Nephron progenitor cell (in vitro differentiated cells): ENCODE data around the gene COQ10B.

Source experiments
- DNase-seq: peaks from one replicate; pipeline ENCODE4 v3.0.0; 2021
- H3K27ac Mint-ChIP-seq: 2 replicates; pipeline ENCODE4 v1.8.0; 2021; ENCODE audit warnings: mild to moderate bottlenecking, moderate library complexity, mixed read lengths
- H3K27me3 Mint-ChIP-seq: 2 replicates; pipeline ENCODE4 v1.8.0; 2021; ENCODE audit warnings: mild to moderate bottlenecking, low read depth, mixed read lengths; ENCODE audit not compliant: poor library complexity
- H3K36me3 Mint-ChIP-seq: 2 replicates; pipeline ENCODE4 v1.8.0; 2021; ENCODE audit warnings: low read depth, mixed read lengths
- H3K4me1 Mint-ChIP-seq: 2 replicates; pipeline ENCODE4 v1.8.0; 2021; ENCODE audit warnings: mixed read lengths
- H3K4me3 Mint-ChIP-seq: 2 replicates; pipeline ENCODE4 v1.8.0; 2021; ENCODE audit warnings: mild to moderate bottlenecking, moderate library complexity, mixed read lengths
- H3K9me3 Mint-ChIP-seq: 2 replicates; pipeline ENCODE4 v1.8.0; 2021; ENCODE audit warnings: mild to moderate bottlenecking, moderate library complexity, mixed read lengths
- TF ChIP-seq, protein P1 (sequence below): fragments of 200-600 bp; sonication (generic); IDR thresholded peaks from 2 replicates; pipeline ENCODE4 v1.5.0; 2021; ENCODE audit warnings: antibody characterized with exemption

The COQ10B gene

DNA sequence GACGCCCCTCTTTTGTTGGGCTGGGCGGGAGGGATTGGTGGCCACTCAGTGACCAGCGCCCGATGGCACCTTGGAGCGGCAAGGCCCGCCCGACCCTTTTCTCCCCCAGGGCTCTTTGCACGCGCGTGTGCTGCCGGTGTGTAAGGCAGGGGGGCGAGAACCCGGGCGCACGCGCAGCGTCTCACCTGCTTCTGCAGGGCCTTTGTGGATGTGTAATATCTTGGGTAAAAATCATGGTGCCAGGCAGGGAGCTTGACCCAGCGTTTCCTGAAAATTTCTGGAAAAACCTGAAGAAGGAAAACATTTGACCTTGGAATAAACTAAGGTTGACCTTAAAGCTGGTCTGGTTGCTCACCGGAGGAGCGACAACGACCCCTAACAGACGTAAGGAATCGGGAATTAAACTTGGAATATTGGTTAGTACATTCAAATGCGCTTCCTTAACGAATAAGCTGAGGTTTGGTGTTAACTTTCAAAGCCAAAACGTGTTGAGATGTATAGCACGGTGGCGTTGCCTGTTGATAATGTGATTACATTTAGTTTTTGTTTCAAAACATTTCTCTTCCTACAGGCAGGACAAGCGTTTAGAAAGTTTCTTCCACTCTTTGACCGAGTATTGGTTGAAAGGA is 47.3 kb downstream of the COQ10B start:
- H3K27ac Mint-ChIP-seq: peak overlapping the region; percentile 100
- TF ChIP-seq, protein P1, sequence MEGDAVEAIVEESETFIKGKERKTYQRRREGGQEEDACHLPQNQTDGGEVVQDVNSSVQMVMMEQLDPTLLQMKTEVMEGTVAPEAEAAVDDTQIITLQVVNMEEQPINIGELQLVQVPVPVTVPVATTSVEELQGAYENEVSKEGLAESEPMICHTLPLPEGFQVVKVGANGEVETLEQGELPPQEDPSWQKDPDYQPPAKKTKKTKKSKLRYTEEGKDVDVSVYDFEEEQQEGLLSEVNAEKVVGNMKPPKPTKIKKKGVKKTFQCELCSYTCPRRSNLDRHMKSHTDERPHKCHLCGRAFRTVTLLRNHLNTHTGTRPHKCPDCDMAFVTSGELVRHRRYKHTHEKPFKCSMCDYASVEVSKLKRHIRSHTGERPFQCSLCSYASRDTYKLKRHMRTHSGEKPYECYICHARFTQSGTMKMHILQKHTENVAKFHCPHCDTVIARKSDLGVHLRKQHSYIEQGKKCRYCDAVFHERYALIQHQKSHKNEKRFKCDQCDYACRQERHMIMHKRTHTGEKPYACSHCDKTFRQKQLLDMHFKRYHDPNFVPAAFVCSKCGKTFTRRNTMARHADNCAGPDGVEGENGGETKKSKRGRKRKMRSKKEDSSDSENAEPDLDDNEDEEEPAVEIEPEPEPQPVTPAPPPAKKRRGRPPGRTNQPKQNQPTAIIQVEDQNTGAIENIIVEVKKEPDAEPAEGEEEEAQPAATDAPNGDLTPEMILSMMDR: no peak
- no peaks in the 10 kb centered on the region for H3K9me3 Mint-ChIP-seq
- H3K4me3 Mint-ChIP-seq: peak overlapping the region; percentile 92
- no peak for DNase-seq
- no peaks in the 10 kb centered on the region for H3K27me3 Mint-ChIP-seq
- H3K4me1 Mint-ChIP-seq: peaks cover 60% of the 10 kb centered on the region
- H3K36me3 Mint-ChIP-seq: peaks cover 60% of the 10 kb centered on the region

DNA sequence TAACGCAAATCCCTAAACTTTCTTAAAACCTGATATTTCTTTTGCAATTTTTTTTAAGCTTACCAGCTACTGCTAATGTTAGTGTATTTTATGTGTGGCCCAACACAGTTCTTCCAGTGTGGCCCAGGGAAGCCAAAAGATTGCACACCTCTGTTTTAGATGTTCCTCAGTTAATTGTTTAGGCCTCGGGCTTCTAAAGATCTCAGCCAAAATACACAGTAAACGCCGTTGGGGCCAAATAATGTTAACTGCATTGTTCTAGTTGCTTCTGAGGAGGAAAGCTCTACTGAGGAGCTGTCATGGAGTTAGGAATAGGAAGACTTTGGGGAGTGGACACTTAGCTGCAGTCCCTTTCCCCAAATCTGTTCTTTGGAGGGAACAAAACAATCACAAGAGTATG is 48.8 kb downstream of the COQ10B start:
- no peak for DNase-seq
- H3K9me3 Mint-ChIP-seq: no peaks in the 10 kb centered on the region
- TF ChIP-seq, protein P1: no peak
- peak overlapping the region; percentile 92 for H3K4me3 Mint-ChIP-seq
- H3K4me1 Mint-ChIP-seq: peaks cover 44% of the 10 kb centered on the region
- peaks cover 45% of the 10 kb centered on the region for H3K36me3 Mint-ChIP-seq
- H3K27me3 Mint-ChIP-seq: no peaks in the 10 kb centered on the region
- peak overlapping the region; percentile 28 for H3K27ac Mint-ChIP-seq

DNA sequence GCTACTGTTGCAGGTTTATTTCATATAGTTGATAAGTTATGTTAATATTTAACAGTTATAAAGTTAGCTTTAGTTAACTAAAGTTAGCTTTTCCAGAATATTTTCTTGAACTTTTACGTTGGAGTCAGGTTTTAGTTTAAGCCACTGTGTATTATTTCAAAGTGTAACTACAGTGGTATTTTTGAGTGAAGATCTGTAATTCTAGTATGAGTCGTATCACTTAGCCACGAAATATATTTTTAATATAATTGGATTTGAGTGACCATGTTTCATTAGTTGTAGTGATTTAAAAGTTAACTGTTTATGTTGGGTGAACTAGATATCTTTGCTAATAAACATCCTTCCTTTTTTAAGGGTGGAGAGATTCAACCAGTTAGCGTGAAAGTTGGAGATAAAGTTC is 49.3 kb downstream of the COQ10B start:
- H3K4me1 Mint-ChIP-seq: peaks cover 39% of the 10 kb centered on the region
- no peaks in the 10 kb centered on the region for H3K9me3 Mint-ChIP-seq
- no peak for DNase-seq
- no peaks in the 10 kb centered on the region for H3K27me3 Mint-ChIP-seq
- peak overlapping the region; percentile 92 for H3K4me3 Mint-ChIP-seq
- TF ChIP-seq, protein P1: no peak
- peak overlapping the region; percentile 28 for H3K27ac Mint-ChIP-seq
- peaks cover 40% of the 10 kb centered on the region for H3K36me3 Mint-ChIP-seq

- Mint-ChIP-seq H3K4me3 (no peak overlapping the region), H3K36me3 (peaks cover 42% of the 10 kb centered on the region), H3K9me3 (no peaks in the 10 kb centered on the region), H3K27me3 (no peaks in the 10 kb centered on the region), H3K27ac (peak overlapping the region; percentile 54), H3K4me1 (peaks cover 26% of the 10 kb centered on the region)
- DNase-seq: no peak
- TF ChIP-seq, protein P1: no peak
These were observed 50.6 kb downstream of the COQ10B start for GRCh38 chr2:197504000-197504399.

- Mint-ChIP-seq H3K4me3 (no peak overlapping the region), H3K4me1 (peaks cover 26% of the 10 kb centered on the region), H3K27ac (peak overlapping the region; percentile 54), H3K36me3 (peaks cover 42% of the 10 kb centered on the region), H3K27me3 (no peaks in the 10 kb centered on the region), H3K9me3 (no peaks in the 10 kb centered on the region)
- DNase-seq: no peak
- TF ChIP-seq, protein P1: no peak
These were observed 51.2 kb downstream of the COQ10B start for GRCh38 chr2:197504512-197504911.

DNA sequence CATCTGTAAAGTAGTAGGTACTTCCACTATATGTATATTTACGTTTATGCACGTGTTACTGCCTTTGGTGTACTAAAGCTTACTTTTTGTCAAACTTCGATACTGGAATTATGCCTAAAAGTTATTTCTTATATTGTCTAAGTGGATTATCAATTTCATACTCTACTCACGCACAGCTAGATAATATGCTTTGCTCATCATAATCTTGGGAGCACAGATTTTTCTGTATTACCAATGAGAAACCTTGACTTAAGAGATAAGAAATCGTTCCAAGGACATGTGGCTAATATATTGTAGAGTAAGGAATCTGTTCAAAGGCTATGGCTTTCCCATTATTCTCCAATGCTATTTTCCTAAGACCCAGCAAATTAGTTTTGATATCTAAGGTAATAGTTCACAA is 53.3 kb downstream of the COQ10B start:
- no peak overlapping the region for H3K27ac Mint-ChIP-seq
- peaks cover 13% of the 10 kb centered on the region for H3K4me1 Mint-ChIP-seq
- TF ChIP-seq, protein P1: no peak
- H3K4me3 Mint-ChIP-seq: no peak overlapping the region
- no peaks in the 10 kb centered on the region for H3K27me3 Mint-ChIP-seq
- peaks cover 40% of the 10 kb centered on the region for H3K36me3 Mint-ChIP-seq
- no peaks in the 10 kb centered on the region for H3K9me3 Mint-ChIP-seq
- DNase-seq: no peak
